KMS-11 (cell line): Measurements from ENCODE around the gene C3orf52.

ENCODE experiments used
- H2AFZ ChIP-seq: fragments of 200-600 bp; sonication (generic); 2 replicates; pipeline ENCODE4 v1.6.1; 2016; ENCODE audit warnings: antibody characterized with exemption, mixed run types, low read depth
- H3K27ac ChIP-seq: fragments of 200-600 bp; sonication (generic); 2 replicates; pipeline ENCODE4 v1.6.1; 2016; ENCODE audit warnings: mild to moderate bottlenecking, mixed run types
- H3K27me3 ChIP-seq: fragments of 200-600 bp; sonication (generic); 2 replicates; pipeline ENCODE4 v1.6.1; 2017; ENCODE audit warnings: mild to moderate bottlenecking, low read depth, mixed run types, moderate library complexity; ENCODE audit not compliant: insufficient read depth
- H3K36me3 ChIP-seq: fragments of 200-600 bp; sonication (generic); 2 replicates; pipeline ENCODE4 v1.6.1; 2017; ENCODE audit warnings: mild to moderate bottlenecking, mixed run types; ENCODE audit not compliant: insufficient read depth
- H3K4me1 ChIP-seq: fragments of 200-600 bp; sonication (generic); 2 replicates; pipeline ENCODE4 v1.6.1; 2016; ENCODE audit warnings: mild to moderate bottlenecking, low read depth, mixed run types; ENCODE audit not compliant: poor library complexity, severe bottlenecking
- H3K4me2 ChIP-seq: fragments of 200-600 bp; sonication (generic); 2 replicates; pipeline ENCODE4 v1.7.0; 2016; ENCODE audit warnings: mild to moderate bottlenecking, mixed run types
- H3K4me3 ChIP-seq: fragments of 200-600 bp; sonication (generic); IDR thresholded peaks from 2 replicates; pipeline ENCODE4 v1.6.1; 2017; ENCODE audit warnings: low read depth, low read length, mixed read lengths; ENCODE audit not compliant: insufficient read depth
- H3K79me2 ChIP-seq: fragments of 200-600 bp; sonication (generic); 2 replicates; pipeline ENCODE4 v1.6.1; 2016; ENCODE audit warnings: low read depth, mixed run types; ENCODE audit not compliant: insufficient read depth
- H3K9ac ChIP-seq: fragments of 200-600 bp; sonication (generic); 2 replicates; pipeline ENCODE4 v1.6.1; 2016; ENCODE audit warnings: mild to moderate bottlenecking, mixed run types
- H4K20me1 ChIP-seq: fragments of 200-600 bp; sonication (generic); 2 replicates; pipeline ENCODE4 v1.6.1; 2016; ENCODE audit warnings: mild to moderate bottlenecking, mixed run types; ENCODE audit not compliant: insufficient read depth
- TF ChIP-seq, protein P1 (sequence below): fragments of 200-600 bp; sonication (generic); conservative IDR thresholded peaks from 2 replicates; pipeline ENCODE4 v1.6.1; 2017; ENCODE audit warnings: low read depth, mild to moderate bottlenecking, antibody characterized with exemption, low read length, moderate library complexity, mixed read lengths

Gene C3orf52

GRCh38 chr3:112131111-112131510 is 44.9 kb downstream of the C3orf52 start:
- TF ChIP-seq, protein P1, sequence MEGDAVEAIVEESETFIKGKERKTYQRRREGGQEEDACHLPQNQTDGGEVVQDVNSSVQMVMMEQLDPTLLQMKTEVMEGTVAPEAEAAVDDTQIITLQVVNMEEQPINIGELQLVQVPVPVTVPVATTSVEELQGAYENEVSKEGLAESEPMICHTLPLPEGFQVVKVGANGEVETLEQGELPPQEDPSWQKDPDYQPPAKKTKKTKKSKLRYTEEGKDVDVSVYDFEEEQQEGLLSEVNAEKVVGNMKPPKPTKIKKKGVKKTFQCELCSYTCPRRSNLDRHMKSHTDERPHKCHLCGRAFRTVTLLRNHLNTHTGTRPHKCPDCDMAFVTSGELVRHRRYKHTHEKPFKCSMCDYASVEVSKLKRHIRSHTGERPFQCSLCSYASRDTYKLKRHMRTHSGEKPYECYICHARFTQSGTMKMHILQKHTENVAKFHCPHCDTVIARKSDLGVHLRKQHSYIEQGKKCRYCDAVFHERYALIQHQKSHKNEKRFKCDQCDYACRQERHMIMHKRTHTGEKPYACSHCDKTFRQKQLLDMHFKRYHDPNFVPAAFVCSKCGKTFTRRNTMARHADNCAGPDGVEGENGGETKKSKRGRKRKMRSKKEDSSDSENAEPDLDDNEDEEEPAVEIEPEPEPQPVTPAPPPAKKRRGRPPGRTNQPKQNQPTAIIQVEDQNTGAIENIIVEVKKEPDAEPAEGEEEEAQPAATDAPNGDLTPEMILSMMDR: no peak
- Histone ChIP-seq H3K9ac (no peak overlapping the region), H3K36me3 (no peaks in the 10 kb centered on the region), H3K27me3 (no peaks in the 10 kb centered on the region), H4K20me1 (no peaks in the 10 kb centered on the region), H3K27ac (no peak overlapping the region), H3K79me2 (no peaks in the 10 kb centered on the region), H3K4me2 (no peak overlapping the region), H2AFZ (no peak overlapping the region), H3K4me3 (no peak overlapping the region), H3K4me1 (peaks cover 46% of the 10 kb centered on the region)

GRCh38 chr3:112132088-112132487 is 45.9 kb downstream of the C3orf52 start:
- Histone ChIP-seq H3K36me3 (no peaks in the 10 kb centered on the region), H2AFZ (no peak overlapping the region), H3K27me3 (no peaks in the 10 kb centered on the region), H4K20me1 (no peaks in the 10 kb centered on the region), H3K27ac (peak overlapping the region; percentile 77; the same call in 1 of the 2 replicates), H3K4me1 (peaks cover 54% of the 10 kb centered on the region), H3K9ac (0 out of 2 replicates have a peak overlapping the region, but pooled peaks have one; percentile 49), H3K79me2 (no peaks in the 10 kb centered on the region), H3K4me2 (peak overlapping the region; percentile 93), H3K4me3 (no peak overlapping the region)
- TF ChIP-seq, protein P1: no peak

- peak overlapping the region; percentile 75 for H2AFZ ChIP-seq
- peak overlapping the region; percentile 49 for H3K9ac ChIP-seq
- no peaks in the 10 kb centered on the region for H3K79me2 ChIP-seq
- TF ChIP-seq, protein P1: no peak
- H4K20me1 ChIP-seq: no peaks in the 10 kb centered on the region
- no peaks in the 10 kb centered on the region for H3K36me3 ChIP-seq
- peak overlapping the region; percentile 77 for H3K27ac ChIP-seq
- peaks cover 59% of the 10 kb centered on the region for H3K4me1 ChIP-seq
- H3K27me3 ChIP-seq: no peaks in the 10 kb centered on the region
- peak overlapping the region; percentile 93 for H3K4me2 ChIP-seq
- peak overlapping the region; percentile 92 for H3K4me3 ChIP-seq
Observed at GRCh38 chr3:112132554-112132953, 46.4 kb downstream of the C3orf52 start.

DNA sequence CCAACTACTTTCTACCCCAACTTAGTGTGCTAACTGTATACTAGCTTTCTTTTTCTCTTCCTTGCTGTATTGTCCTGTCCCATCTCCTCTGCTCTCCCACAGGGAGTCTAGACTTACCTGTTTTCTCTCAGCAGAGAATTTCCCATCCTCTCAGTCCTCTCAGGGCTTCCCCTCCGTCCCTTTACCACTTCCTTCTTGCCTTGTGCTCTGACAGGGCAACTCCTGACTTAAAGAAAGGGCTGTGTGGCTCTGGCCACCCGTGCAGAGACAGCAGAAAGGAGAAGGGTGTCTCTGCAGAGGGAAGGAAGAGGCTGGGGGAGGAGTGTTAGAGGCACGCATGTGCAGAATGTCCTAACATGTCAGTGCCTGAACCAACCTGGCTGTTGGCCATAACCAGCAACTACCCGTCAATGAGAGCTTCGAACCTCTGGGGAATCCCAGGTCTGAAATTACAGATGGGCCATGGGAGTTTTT is 46.8 kb downstream of the C3orf52 start, which contains the start of gene GCSAM:
Gene GCSAM, minus strand, starts transcription at position 274 of the 474 bp plus-strand sequence. Its CDS starts 128 bp downstream, at position 146.
- H3K27ac ChIP-seq: peak within 1 kb of the TSS; percentile 77
- peak within 1 kb of the TSS; percentile 93 for H3K4me2 ChIP-seq
- H4K20me1 ChIP-seq: no peaks in the 10 kb centered on the region
- H2AFZ ChIP-seq: peak within 1 kb of the TSS; percentile 75
- peak within 1 kb of the TSS; percentile 49 for H3K9ac ChIP-seq
- H3K27me3 ChIP-seq: no peaks in the 10 kb centered on the region
- TF ChIP-seq, protein P1: no peak
- H3K4me3 ChIP-seq: peak within 1 kb of the TSS; percentile 92
- peaks cover 62% of the 10 kb centered on the region for H3K4me1 ChIP-seq
- no peaks in the 10 kb centered on the region for H3K79me2 ChIP-seq
- no peaks in the 10 kb centered on the region for H3K36me3 ChIP-seq
